ENCODE results near the gene BAZ1B.
A peak's percentile ranks its signal among the peaks of the same experiment; 100 is the strongest.
"Not testable (repeated sequence)": the region's sequence is repeated elsewhere in the genome, so short reads cannot be mapped to it uniquely, and the experiment has no call there.

BAZ1B gene

DNA sequence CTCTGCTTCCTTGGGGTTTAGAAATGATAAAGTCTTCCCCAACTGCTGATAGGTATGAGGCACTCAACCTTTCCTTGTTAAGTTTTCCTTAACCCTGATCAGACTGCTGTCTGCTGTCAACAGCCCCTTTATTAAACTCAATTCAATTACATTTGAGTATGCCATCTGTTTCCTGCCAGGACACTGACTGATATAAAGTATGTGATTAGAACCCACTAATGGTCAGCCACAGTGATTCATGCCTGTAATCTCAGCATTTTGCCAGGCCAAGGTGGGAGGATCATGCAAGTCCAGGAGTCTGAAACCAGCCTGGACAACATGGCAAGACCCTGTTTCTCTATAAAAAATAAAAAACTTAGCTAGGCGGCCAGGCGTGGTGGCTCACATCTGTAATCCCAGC is 18.1 kb downstream of the BAZ1B start:
- DNase-seq, result no peak

DNA sequence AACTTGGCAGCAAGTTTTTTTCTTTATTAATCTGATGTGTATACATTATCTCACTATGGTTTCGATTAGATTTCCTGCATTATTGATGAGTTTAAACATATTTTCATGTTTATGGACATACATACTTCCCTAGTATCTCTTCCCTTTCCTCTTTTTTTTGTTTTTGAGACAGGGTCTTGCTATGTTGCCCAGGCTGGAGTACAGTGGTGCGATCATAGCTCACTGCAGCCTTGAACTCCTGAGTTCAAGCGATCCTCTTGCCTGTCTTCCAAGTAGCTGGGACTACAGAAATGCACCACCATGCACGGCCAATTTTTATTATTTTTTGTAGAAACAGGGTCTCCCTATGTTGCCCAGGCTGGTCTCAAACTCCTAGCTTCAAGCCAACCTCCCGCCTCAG is 18.9 kb downstream of the BAZ1B start:
- DNase-seq, result no peak

DNA sequence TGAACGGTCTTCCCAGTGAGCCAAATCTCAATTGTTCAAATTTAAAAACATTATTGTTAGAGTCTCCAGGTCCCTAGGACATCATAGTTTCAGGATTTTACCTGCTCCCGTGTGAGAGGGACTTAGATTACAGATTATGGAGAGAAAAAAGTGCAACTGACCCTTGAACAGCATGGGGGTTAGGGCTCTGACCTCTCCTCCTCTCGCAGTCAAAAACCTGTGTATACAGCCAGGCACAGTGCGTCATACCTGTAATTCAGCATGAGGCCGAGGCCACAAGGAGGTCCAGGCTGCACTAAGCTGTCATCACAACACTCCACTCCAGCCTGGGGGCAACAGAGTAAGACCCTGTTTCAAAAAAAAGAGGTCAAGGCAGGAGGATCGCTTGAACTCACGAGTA is 25.5 kb downstream of the BAZ1B start:
- DNase-seq, result no peak

DNA sequence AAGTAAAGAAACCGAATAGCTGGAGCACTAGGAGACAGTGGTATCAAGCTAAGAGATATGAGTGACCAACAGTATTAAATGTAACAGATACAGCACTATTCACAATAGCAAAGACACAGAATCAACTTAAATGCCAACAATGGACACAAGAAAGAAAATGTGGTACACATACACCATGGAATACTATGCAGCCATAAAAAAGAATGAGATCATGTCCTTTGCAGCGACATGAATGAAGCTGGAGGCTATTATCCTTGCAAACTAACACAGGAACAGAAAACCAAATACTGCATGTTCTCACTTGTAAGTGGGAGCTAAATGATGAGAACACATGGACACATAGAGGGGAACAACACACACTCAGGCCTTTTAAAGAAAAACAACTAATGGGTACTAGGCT is 26.6 kb downstream of the BAZ1B start:
- not testable (repeated sequence) for DNase-seq

DNA sequence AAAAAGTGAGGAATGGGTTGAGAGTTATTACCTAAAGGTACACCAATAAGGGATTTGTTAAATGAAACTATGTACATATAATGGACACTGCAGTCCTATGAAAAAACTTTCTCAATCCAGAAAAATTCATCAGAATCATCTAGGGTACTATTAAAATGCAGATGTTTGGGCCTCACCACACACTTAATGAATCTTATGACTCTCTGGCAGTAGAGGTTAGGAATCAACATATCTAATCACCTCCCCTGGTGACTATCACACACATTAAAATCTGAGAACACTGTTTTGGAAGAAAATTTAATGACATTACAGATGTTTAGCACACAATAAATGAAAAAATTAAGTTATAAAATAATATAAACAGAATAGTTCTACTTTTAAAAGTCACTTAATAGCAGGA is 32.1 kb downstream of the BAZ1B start:
- DNase-seq, result no peak

DNA sequence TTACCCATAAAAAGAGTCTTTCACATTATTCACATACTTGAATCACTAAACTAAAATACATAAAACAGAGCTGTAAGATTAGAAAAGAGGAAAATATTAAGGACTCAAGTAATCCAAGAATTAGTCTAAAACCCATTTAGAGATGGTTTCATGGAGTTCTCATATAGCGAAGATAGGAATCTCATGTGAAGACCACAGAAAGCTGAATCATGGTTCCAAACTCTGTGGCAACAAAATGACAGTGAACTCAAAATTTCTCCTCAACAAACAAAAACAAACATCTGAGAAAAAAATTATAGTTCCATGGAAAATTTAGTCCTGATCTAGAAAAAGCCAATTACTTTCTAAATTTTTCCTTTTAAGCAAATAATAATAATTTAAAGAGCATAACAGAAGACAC is 34.6 kb downstream of the BAZ1B start:
- no peak for DNase-seq

DNA sequence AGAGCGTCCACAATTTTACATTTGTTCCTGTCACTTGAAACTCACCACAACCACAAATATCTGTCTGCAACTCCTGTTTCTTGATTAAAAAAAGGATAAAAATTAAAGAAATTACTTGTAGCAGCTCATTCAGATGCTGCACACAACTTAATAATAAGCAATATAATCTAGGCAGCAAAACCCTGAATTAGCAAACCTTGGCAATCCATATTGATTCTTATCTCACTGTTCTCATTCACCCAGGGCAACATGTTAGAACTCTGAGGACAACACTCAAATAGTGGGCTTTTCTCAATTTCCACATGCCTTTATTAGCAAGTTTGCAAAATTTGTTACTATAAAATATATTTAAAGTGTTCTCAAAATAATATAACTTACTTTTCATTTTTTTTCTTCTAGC is 38.9 kb downstream of the BAZ1B start:
- DNase-seq, result no peak

DNA sequence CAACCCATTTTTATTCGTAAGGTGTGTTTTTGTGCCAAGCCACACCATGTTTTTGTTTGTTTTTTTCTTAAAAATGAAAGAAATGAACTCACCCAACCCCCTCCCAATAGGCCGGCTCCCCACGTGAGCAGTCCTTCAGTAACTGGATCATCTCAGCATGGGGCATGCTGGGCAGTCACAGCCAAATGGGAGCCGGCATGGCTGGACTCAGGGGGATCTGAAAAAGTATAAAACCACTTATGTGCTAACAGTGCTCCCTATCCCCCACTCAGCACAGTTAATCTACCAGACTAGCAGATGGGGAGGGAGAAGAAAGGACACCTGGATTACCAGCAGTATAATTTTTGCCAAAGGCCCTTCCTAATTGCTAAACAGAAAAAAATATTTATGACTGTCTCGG is 39.3 kb downstream of the BAZ1B start:
- DNase-seq, result no peak

DNA sequence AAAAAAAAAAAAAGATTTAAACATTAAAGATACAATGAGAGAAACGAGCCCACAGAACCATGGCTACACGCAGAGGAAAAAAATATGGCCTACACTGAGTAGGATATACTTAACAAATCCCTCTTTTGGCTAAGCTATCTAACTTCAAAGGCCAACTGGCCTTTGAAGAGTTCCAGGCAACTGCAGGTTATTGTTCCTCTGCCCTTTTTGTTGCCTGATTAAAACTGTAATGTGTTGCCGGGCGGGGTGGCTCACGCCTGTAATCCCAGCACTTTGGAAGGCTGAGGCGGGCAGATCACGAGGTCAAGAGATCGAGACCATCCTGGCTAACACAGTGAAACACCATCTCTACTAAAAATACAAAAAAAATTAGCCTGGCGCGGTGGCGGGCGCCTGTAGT is 40.6 kb downstream of the BAZ1B start:
- DNase-seq, result not testable (repeated sequence)

DNA sequence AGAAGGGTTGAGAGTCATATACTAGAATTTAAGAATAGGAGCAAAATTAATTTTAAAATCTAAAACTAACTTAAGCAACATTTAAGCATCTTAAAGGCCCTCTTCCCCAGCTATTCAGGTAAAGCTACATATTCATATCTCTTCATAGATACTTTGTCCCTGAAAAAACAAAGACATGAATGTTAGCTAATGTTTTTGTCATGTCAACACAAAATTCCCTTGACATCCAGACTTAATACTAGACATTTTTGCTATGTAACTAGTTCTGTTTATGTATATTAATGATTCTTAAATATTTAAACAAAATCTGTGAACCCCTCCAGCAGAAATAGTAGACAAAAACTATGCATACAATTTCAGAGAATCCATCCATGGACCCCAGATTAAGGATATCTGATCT is 43.5 kb downstream of the BAZ1B start:
- DNase-seq, result no peak

DNA sequence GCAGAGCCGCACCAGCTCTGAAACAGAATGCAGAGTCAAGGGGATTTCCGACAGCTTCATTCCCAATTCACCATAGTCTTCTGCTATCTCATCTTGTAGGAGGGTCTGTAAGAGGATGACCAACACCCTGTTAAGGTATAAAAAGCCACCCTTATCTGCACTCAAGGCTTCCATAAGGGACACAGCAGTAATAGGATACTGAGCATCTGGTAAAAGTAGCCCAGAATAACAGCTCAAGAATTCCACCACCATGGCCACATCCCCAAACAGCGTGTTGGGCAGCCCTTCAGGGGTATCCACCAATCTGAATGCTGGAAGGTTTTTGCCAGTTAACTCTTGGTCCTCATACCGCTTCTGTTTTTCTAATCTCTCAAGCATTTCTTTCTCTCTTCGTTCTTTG is 44.7 kb downstream of the BAZ1B start:
- DNase-seq, result no peak

DNA sequence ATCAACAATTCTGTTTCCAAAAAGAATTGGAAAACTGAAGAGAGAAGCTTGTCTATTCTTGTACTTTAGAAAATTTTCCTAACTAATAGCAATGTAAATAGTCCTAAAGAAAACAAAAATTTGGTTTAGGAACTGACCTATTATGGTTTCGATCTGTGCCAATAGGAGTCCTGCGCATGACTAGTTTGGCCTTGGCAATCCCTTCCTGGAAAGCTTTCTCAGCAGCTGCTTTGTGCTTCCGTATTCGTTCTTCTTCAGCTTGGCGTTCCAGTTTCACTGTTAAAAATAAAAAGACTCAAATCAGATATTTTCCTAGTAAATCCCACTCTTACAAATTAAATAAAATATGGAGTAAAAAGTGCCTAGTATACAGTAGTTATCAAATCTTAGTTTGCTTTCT is 51.9 kb downstream of the BAZ1B start:
- DNase-seq, result no peak

DNA sequence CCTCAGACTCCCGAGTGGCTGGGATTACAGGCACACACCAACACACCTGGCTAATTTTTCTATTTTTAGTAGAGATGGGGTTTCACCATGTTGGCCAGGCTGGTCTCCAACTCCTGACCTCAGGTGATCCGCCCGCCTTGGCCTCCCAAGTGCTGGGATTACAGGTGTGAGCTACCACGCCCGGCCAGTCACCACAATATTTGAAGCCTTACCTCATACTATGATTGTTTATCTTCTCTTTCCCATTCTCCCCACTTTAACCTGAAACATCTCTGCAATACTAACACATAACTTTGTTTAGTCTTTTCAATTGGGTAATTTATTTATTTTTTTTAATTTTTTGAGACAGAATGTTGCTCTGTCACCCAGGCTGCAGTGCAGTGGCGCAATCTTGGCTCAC is 55.0 kb downstream of the BAZ1B start:
- DNase-seq, result not testable (repeated sequence)

DNA sequence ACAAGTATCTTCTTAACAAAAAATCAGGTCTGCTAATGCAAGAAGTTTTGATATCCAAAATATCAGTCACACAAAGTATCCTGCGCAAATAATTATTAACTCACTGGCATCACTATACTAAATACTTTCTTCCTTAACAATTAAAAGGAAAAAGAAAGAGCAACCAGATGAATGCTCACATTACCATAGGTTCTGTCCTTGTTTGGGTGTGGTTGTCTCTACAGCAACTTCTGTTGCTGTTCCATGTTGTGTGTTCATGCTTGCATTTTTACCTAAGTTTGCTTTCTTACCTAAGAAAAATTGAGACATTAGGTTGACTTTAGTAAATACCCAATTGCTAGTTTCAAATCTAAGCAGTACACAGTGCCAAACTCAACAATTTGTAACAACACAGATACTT is 56.0 kb downstream of the BAZ1B start:
- no peak for DNase-seq

DNA sequence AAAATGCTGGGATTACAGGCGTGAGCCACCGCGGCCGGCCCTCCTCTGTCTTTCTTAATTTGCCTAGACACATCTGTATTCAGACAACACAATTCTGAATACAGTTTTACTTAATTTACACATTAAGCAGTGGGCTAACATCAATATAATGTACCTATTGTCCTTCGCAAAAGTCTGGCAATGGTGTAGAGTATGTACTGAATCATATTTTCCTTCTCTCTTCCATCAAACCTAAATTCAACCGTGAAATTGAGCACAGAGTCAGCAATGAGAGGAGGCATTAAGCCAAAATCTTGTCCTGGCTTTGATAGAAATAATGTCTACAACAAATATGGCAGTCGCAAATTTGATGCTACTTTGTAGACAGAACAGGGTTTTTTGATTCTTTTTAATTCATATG is 58.1 kb downstream of the BAZ1B start:
- DNase-seq, result no peak

DNA sequence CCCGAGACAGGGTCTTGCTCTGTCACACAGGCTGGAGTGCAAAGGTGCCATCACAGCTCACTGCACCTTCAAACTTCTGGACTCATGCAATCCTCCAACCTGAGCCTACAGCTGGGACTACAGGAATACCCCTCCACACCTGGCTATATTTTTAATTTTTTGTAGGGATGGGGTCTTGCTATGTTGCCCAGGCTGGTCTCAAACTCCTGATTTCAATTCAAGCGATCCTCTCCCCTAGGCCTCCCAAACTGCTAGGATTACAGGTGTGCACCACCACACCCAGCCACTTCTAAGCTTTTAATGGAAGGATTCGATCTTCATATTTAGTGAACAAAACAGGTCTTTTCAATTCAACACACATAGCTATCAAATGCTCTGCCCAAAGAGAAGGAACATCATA is 58.8 kb downstream of the BAZ1B start:
- DNase-seq, result no peak

DNA sequence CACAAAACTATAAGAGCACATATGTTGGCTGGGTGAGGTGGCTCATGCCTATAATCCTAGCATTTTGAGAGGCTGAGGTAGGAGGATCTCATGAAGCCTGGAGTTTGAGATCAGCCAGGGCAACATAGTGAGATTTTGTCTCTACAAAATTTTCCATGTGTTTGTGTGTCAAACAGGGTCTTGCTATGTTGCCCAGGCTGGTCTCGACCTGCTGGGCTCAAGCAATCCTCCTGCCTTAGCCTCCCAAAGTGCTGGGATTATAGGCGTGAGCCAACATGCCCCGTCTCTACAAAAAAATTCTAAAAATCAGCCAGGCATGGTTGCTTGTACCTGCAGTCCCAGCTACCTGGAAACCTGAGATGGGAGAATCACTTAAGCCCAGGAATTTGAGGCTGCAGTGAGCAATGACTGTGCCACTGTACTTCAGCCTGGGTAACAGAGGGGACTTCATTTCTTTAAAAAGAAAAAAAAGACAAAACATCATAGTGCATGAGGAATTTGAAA is 60.3 kb downstream of the BAZ1B start:
- DNase-seq, result no peak

DNA sequence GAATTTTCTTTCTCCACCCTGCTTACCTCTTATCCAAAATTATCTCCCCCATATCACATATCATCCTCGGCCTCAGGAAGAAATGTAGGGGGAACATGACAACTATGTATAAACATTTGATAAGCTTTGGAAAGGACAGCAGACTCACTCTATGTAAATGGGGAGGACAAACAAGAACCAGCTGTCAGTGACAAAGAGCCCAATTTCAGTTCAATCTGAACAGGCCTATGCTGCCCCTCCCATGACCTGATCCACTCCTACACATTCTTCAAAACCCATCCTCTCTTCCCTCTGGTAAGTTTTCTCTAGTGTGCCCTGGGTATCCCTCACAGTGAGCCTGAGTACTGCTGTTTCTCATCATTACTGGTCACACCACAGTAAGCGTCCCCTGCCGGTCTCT is 67.7 kb downstream of the BAZ1B start:
- DNase-seq, result no peak

DNA sequence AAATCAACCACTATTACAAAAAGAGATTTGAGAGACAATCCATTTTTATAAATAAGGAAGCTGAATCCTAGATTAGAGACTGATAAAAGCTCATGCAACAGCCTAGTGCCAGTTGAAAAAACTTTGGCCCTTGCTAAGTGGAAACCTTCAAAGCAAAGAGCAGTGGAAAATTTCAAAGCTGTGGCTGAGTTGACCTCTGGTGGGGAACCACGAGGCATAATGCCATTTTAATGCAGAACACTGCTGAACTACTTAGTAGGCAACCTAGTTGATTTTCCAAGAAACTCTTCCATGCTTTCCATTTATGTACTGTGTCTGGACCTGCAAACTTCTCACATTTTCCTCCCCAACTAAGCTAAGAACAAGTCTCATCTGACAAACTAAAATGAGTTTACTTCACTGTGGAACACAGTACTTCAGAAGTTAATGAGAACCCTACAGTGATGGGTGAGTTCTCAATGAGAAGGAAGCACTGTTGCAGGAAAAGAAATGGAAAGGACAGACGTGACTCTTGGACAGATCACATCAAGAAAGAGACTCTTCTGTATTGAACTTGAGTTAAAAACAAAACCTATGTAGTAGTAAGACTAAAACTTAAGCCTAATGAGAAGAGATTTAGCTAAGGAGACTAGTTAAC is 69.0 kb downstream of the BAZ1B start:
- no peak for DNase-seq

DNA sequence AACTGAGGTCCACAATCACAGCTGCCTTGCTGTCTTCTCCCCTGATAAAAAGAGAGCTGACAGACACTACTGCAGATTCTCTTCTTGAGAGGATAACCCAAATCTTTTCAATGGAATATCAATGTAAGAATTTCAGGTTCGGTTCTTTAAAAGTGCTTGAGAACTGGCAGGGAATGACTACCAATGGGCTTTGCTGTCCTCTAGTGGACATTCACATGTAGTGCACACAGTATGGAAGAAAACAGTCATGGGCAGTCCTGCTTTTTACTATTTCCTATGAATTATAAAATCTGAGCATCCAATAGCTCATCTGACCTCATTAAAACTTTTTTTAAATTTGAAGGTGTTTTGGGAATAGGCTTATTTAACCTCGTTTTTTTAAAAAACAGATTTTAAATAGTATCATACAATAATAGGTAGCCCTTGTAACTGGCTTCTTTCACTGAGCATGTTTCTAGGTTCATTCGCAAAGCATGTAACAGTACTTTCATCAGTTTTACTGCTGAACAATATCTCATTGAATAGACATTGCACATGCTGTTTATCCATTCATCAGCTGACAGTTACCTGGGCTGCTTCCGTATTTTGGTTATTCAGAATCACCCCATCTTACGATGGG is 70.2 kb downstream of the BAZ1B start:
- peak in 2 of 5 donors; percentile 25 to 37 for DNase-seq

DNA sequence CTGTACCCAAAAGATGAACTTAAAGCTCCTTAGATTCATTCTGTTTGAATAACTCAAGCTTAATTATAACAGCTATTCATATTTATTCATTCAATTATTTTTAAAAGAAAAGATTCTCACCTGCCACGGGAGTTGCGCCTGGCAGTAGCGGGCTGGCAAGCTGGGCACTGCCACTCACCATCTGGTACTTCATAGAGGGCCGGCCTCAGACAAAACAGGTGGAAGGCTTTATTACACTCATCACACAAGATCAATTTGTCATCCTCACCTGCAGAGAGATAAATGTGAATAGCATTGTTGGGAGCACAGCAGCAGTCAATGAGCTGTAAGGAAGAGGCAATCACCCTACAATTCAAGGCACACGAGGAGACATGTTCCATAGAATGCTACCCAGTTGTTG is 72.7 kb downstream of the BAZ1B start:
- no peak for DNase-seq

DNA sequence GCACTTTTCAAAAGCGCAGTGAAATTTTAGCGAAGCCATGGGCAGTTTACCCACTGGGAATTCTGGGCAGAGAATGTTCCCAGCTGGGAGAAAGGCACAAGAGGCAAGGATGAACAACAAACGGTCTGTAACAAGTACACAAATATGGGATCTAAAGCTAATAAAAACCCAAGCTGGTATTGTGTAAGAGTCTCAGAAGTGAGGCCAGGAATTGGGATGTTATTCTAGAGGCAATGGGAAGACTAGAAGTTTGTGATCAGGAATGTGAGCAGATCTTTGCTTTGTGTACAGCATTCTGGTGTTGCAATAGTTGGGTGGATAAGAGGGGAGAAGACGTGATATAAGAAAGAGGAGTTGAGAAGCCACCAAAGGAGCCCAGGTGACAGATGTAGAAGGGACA is 73.5 kb downstream of the BAZ1B start:
- no peak for DNase-seq

DNA sequence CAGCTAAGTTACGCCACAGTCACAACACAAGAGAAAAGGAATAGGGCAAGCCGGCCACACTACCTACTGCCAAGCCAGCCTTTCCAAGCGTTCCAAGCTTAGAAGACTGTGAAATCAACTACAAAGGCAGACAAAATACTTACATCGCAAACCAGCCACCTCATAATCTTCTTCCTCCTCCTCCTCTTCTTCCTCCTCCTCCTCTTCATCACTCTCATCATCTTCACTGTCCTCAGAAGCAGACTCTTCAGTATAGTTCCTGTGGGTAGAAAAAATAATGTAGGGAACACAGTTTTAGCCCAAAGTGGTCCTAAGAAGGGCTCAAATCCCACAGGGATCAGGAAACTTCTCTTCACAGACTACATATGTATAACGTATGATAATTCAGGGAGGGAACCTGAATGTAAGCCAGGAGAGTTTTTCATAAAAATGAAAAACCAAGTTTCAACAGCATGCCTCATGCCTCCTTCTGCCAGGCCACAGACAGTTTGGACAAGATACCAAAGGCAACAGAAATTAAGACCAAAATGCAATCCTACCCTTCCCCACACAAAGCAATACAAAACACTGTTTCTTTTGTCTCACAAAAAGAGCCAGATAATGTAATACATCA is 74.9 kb downstream of the BAZ1B start:
- no peak for DNase-seq

DNA sequence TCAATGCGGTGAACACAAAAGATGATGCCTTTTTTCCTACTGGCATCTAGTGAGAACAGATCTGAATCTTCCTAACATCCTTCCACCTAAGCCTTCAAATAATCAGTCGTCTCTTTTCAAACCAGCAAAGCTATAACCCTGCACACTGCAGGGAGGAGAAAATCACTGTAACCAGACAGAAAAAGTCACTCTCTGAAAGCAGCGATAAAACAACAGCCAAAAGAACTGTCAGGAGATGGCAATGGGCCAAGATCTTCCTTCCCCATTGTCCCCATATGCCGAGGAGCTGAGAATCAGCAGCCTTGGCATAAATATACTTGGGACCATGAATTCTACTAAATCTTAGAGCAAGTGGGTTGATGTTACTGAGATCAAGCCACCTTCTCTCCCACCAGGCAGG is 75.4 kb downstream of the BAZ1B start:
- DNase-seq, result no peak
